Measurements from ENCODE around the gene ZNF326.

ZNF326 gene

GRCh38 chr1:89954401-89954800 is 40.5 kb upstream of the ZNF326 start:
- Histone ChIP-seq H3K27me3 (ENCODE audit: insufficient read depth, low read depth, severe bottlenecking) (no peaks in the 10 kb centered on the region), H3K4me3 (ENCODE audit: low read depth, low read length) (no peak overlapping the region), H3K27ac (no peak overlapping the region), H3K9me3 (ENCODE audit: severe bottlenecking) (no peaks in the 10 kb centered on the region), H3K36me3 (no peaks in the 10 kb centered on the region)
- DNase-seq, result no peak
- no peak for TF ChIP-seq CTCF (IDR thresholded peaks at IDR 0.05; ENCODE audit: low read depth, low read length)

GRCh38 chr1:89955311-89956205 is 39.4 kb upstream of the ZNF326 start:
- Histone ChIP-seq H3K9me3 (ENCODE audit: severe bottlenecking) (no peaks in the 10 kb centered on the region), H3K4me3 (ENCODE audit: low read depth, low read length) (no peak overlapping the region), H3K27ac (no peak overlapping the region), H3K27me3 (ENCODE audit: insufficient read depth, low read depth, severe bottlenecking) (no peaks in the 10 kb centered on the region), H3K36me3 (no peaks in the 10 kb centered on the region)
- no peak for DNase-seq
- no peak for TF ChIP-seq CTCF (IDR thresholded peaks at IDR 0.05; ENCODE audit: low read depth, low read length)

GRCh38 chr1:89957107-89957506 is 37.8 kb upstream of the ZNF326 start:
- TF ChIP-seq CTCF (IDR thresholded peaks at IDR 0.05; ENCODE audit: low read depth, low read length), result no peak
- no peaks in the 10 kb centered on the region for H3K9me3 ChIP-seq (ENCODE audit: severe bottlenecking)
- H3K27me3 ChIP-seq (ENCODE audit: insufficient read depth, low read depth, severe bottlenecking), result no peaks in the 10 kb centered on the region
- no peaks in the 10 kb centered on the region for H3K36me3 ChIP-seq
- no peak overlapping the region for H3K4me3 ChIP-seq (ENCODE audit: low read depth, low read length)
- H3K27ac ChIP-seq, result no peak overlapping the region
- DNase-seq, result no peak

GRCh38 chr1:89958851-89959654 is 35.9 kb upstream of the ZNF326 start:
- Histone ChIP-seq H3K4me3 (ENCODE audit: low read depth, low read length) (no peak overlapping the region), H3K27ac (no peak overlapping the region), H3K36me3 (no peaks in the 10 kb centered on the region), H3K27me3 (ENCODE audit: insufficient read depth, low read depth, severe bottlenecking) (no peaks in the 10 kb centered on the region), H3K9me3 (ENCODE audit: severe bottlenecking) (no peaks in the 10 kb centered on the region)
- no peak for DNase-seq
- TF ChIP-seq CTCF (IDR thresholded peaks at IDR 0.05; ENCODE audit: low read depth, low read length), result no peak

- Histone ChIP-seq H3K27me3 (ENCODE audit: insufficient read depth, low read depth, severe bottlenecking) (no peaks in the 10 kb centered on the region), H3K27ac (no peak overlapping the region), H3K4me3 (ENCODE audit: low read depth, low read length) (no peak overlapping the region), H3K9me3 (ENCODE audit: severe bottlenecking) (no peaks in the 10 kb centered on the region), H3K36me3 (no peaks in the 10 kb centered on the region)
- no peak for TF ChIP-seq CTCF (IDR thresholded peaks at IDR 0.05; ENCODE audit: low read depth, low read length)
- no peak for DNase-seq
Observed at GRCh38 chr1:89959719-89960118, 35.2 kb upstream of the ZNF326 start.
